Cardiac septum (tissue), 1 donor: ENCODE measurements around the gene IL25. TPM values are rescaled to one million over a fixed set of nuclear protein-coding genes. Genes with fewer than 3 reads are reported as not detected.
"Not testable (repeated sequence)": the region's sequence is repeated elsewhere in the genome, so short reads cannot be mapped to it uniquely, and the experiment has no call there.

Source experiments
- DNase-seq: peaks from one replicate; pipeline ENCODE4 v3.0.0-alpha.2; 2020; ENCODE audit warnings: low spot score
- intact Hi-C: fragments of 100-400 bp; cut with DNase I; formaldehyde crosslinking; loops from one replicate; pipeline ENCODE4 v1.14.0; 2022
- microRNA-seq: library from miRNA; unstranded; fragments of <30 nt; microRNA quantifications from one replicate; pipeline ENCODE4 v1.2.0, GENCODE V29; 2020
- total RNA-seq: library from RNA; stranded (reverse); fragmentation: NEBNext Ultra II Directional; extraction: Animal tissue kit (Norgen Biotek cat#: 25700); gene quantifications from one replicate; pipeline ENCODE4 v1.2.1, GENCODE V29; 2021
- donor health status: DM: no; HTN: no; CAD: no.

The IL25 gene
- total RNA-seq, 1 donor from 2014 or later: not detected

DNA sequence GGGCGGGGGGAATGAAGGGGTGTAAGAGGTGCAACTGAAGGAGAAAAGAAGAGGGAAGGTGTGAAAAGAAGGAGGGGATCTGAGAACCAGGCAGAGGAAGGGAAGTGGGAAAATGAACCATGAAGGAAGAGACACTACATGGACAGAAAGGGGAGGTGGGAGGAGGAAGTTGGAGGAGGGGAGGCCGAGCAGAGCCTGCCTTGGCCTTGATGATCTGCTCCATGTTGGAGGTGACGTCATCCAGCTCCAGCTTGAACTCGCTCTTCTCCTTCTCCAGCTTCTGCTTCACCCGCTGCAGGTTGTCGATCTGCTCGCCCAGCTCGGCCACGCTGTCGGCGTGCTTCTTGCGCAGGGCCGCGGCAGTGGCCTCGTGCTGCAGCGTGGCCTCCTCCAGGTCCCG lies 47.0 kb downstream of the IL25 start:
- DNase-seq, intact Hi-C loops: not testable (repeated sequence)

DNA sequence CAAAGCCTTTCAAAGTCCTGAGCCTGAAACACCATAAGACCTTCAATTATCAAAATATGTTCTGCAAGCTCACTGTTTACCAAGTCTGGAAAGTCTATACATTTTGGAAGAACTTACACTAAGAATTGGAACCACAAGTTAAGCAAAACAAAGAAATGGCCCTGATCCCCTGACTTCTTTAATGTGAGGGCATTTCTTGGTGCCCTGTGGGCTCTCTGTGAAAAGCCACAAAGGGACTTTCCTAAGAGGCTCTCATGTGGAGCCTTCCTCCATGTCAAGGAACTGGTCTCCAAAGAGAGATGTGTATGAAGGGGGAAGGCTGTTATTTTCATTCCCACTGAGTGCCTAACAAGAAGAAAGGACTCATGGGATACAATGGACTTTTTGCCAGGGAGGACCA lies 49.0 kb downstream of the IL25 start:
- no peak for DNase-seq
- intact Hi-C loops: no loop called here

DNA sequence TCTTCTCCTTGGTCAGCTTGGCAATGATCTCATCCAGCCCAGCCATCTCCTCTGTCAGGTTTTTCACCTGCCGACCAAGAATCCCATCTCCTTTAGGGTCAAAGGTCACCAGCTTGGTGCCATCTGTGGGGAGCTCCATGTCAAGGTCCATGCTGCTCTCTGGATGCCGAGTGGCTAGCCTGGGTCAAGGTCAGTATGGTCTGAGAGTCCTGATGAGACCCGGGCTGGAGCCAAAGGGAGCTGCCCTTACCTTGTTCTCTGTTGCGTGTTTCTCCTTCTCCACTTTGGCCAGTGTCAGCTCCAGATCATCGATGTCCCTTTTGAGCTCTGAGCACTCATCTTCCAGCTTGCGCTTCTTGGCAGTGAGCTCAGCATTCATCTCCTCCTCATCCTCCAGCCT lies 51.0 kb downstream of the IL25 start:
- DNase-seq: no peak
- intact Hi-C loops: no loop called here

DNA sequence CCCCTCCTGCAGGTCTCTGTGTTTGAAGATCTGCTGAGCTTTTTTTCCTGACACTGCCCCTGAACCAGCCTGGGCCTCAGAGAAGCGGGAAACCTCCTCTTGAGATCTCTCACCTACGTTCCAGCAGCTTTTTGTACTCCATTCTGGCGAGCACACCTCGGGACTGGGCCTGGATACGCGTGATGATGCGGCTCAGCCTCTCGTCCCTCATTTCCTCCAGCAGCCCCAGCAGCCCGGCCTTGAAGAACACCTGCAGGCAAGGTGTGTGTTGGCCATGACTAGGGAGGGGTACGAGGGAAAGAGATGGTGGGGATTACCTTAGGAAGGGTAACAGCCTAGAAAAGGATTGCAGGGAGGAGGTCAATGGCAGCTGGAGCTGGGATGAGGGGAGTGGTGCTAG lies 52.6 kb downstream of the IL25 start:
- DNase-seq: no peak
- intact Hi-C loops: no loop called here

DNA sequence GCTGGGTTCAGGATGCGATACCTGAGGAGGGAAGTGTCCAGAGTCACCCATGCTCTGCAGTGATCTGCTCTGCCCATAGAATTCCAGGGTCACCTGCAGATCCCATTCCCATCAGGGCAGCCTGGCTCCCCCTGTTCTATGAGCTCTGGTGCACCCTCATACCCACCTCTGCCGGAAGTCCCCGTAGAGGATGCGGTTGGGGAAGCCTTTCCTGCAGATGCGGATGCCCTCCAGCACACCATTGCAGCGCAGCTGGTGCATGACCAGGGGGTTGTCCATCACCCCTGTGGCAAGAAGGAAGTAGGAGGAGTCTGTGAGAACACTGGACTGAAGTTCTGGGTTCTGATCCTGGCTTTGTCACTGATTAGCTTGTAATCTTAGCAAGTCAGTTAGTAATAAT lies 53.2 kb downstream of the IL25 start:
- intact Hi-C loops: not testable (repeated sequence)
- peak; percentile 9 for DNase-seq

Small RNA genes lying within 50 kb of the gene (microRNA-seq; reads per million reads assigned to microRNA genes)
- gene MIR208A: 1,137 reads per million, percentile 85 among the genes with 10 or more reads in this experiment
- 36,114 reads per million, percentile 97 among the genes with 10 or more reads in this experiment for gene MIR208B

Other genes with a start within 250 kb of the IL25 start
- 4.4 TPM for gene SLC7A8, start 189.1 kb upstream of the IL25 start, total RNA-seq
- not detected for gene RNF212B, start 134.9 kb upstream of the IL25 start, total RNA-seq
- 9.0 TPM for gene HOMEZ, start 86.7 kb upstream of the IL25 start, total RNA-seq
- gene PPP1R3E, start 70.0 kb upstream of the IL25 start, total RNA-seq: 6.2 TPM
- gene BCL2L2, start 66.0 kb upstream of the IL25 start, total RNA-seq: 48.2 TPM
- 82.9 TPM for gene PABPN1, start 51.4 kb upstream of the IL25 start, total RNA-seq
- gene SLC22A17, start 19.9 kb upstream of the IL25 start, total RNA-seq: 10.6 TPM
- gene EFS, start 7.6 kb upstream of the IL25 start, total RNA-seq: 3.7 TPM
- gene CMTM5, start 4.2 kb downstream of the IL25 start, total RNA-seq: not detected
- gene MYH6, start 35.5 kb downstream of the IL25 start, total RNA-seq: 170 TPM
- 13,582 TPM for gene MYH7, start 62.9 kb downstream of the IL25 start, total RNA-seq
- gene NGDN, start 96.9 kb downstream of the IL25 start, total RNA-seq: 16.2 TPM
- gene ZFHX2, start 179.0 kb downstream of the IL25 start, total RNA-seq: 1.3 TPM
- gene THTPA, start 183.5 kb downstream of the IL25 start, total RNA-seq: 17.5 TPM
- gene AP1G2, start 195.0 kb downstream of the IL25 start, total RNA-seq: 12.8 TPM
- gene JPH4, start 206.0 kb downstream of the IL25 start, total RNA-seq: 0.19 TPM